GM23248 (cell line): ENCODE results near the gene ENOX1. TPM values are rescaled to one million over a fixed set of nuclear protein-coding genes. Genes with fewer than 3 reads are reported as not detected.
A peak's percentile ranks its signal among the peaks of the same experiment; 100 is the strongest.

ENCODE experiments used
- DNase-seq: peaks from one replicate; pipeline ENCODE4 v3.0.0-alpha.2; 2015
- H2AFZ ChIP-seq: fragments of 200-600 bp; sonication (generic); 2 replicates; pipeline ENCODE4 v1.6.1; 2016; ENCODE audit warnings: antibody characterized with exemption
- H3F3A ChIP-seq: fragments of 200-600 bp; sonication (generic); 2 replicates; pipeline ENCODE4 v1.6.1; 2016; ENCODE audit warnings: mild to moderate bottlenecking, antibody characterized with exemption, mixed run types; ENCODE audit not compliant: insufficient read depth
- H3K27ac ChIP-seq: fragments of 200-600 bp; sonication (generic); 2 replicates; pipeline ENCODE4 v1.5.1; 2016; ENCODE audit warnings: mild to moderate bottlenecking
- H3K27me3 ChIP-seq: fragments of 200-600 bp; sonication (generic); replicated peaks from 2 replicates; pipeline ENCODE4 v1.6.1; 2016; ENCODE audit warnings: mild to moderate bottlenecking; ENCODE audit not compliant: insufficient read depth
- H3K36me3 ChIP-seq: fragments of 200-600 bp; sonication (generic); 2 replicates; pipeline ENCODE4 v1.6.1; 2016; ENCODE audit warnings: low read depth, mild to moderate bottlenecking
- H3K4me1 ChIP-seq: fragments of 200-600 bp; sonication (generic); 2 replicates; pipeline ENCODE4 v1.6.1; 2016; ENCODE audit warnings: mild to moderate bottlenecking; ENCODE audit not compliant: insufficient read depth
- H3K4me2 ChIP-seq: fragments of 200-600 bp; sonication (generic); one replicate; pipeline ENCODE4 v1.6.1; 2016; ENCODE audit warnings: mild to moderate bottlenecking; ENCODE audit not compliant: unreplicated experiment
- H3K4me3 ChIP-seq: fragments of 200-600 bp; sonication (generic); 2 replicates; pipeline ENCODE4 v1.5.1; 2016; ENCODE audit warnings: mild to moderate bottlenecking
- H3K79me2 ChIP-seq: fragments of 200-600 bp; sonication (generic); 2 replicates; pipeline ENCODE4 v1.6.1; 2016; ENCODE audit warnings: mild to moderate bottlenecking; ENCODE audit not compliant: insufficient read depth
- H3K9ac ChIP-seq: fragments of 200-600 bp; sonication (generic); 2 replicates; pipeline ENCODE4 v1.6.1; 2016; ENCODE audit warnings: mild to moderate bottlenecking
- H3K9me2 ChIP-seq: fragments of 200-600 bp; sonication (generic); 2 replicates; pipeline ENCODE4 v1.6.1; 2016; ENCODE audit warnings: mixed run types, mild to moderate bottlenecking, moderate library complexity; ENCODE audit not compliant: insufficient read depth
- H3K9me3 ChIP-seq: fragments of 200-600 bp; sonication (generic); one replicate; pipeline ENCODE4 v1.6.1; 2017; ENCODE audit warnings: low read depth
- H4K20me1 ChIP-seq: fragments of 200-600 bp; sonication (generic); 2 replicates; pipeline ENCODE4 v1.6.0; 2016; ENCODE audit not compliant: insufficient read depth
- EZH2 ChIP-seq: fragments of 200-600 bp; sonication (generic); IDR thresholded peaks from 2 replicates; pipeline ENCODE4 v1.6.1; 2018; ENCODE audit warnings: antibody characterized with exemption, mild to moderate bottlenecking; ENCODE audit not compliant: insufficient read depth, poor library complexity, severe bottlenecking
- EZH2phosphoT487 ChIP-seq: fragments of 200-600 bp; sonication (generic); IDR thresholded peaks from 2 replicates; pipeline ENCODE4 v1.6.1; 2018; ENCODE audit warnings: antibody characterized with exemption, moderate library complexity, mild to moderate bottlenecking, low read depth; ENCODE audit not compliant: insufficient read depth
- WGBS, 2 experiments: methylation state at CpG; one replicate each; pipeline ENCODE4 v1.1.6; 2015 to 2017; ENCODE audit warnings: low lambda C conversion rate in 2 of 2, low coverage in 1 of 2; ENCODE audit errors: missing lambda C conversion rate in 2 of 2; 5-methylcytosine and 5-hydroxymethylcytosine counted together
- in situ Hi-C: fragments of 300-500 bp; cut with MboI; formaldehyde crosslinking; loops from 2 replicates; pipeline ENCODE4 v1.15.0; 2020
- polyA plus RNA-seq: library from polyadenylated mRNA; unstranded; fragments of >200 nt; fragmentation: Nextera tagmentation; extraction: Ambion mirVana; gene quantifications from 2 replicates; pipeline ENCODE4 v1.2.1, GENCODE V29; 2016
- total RNA-seq: library from RNA; depleted of rRNA; stranded (reverse); fragments of >200 nt; shearing (Covaris generic); gene quantifications from 2 replicates; pipeline ENCODE4 v1.2.3, GENCODE V29; 2014

The ENOX1 gene
- total and polyA plus RNA-seq, 2 experiments from 2014 or later: 1.8 to 3.2 TPM

GRCh38 chr13:43405457-43405856, 381.3 kb downstream of the ENOX1 start:
- in situ Hi-C loops: no loop called here
- TF ChIP-seq EZH2: no peak
- TF ChIP-seq EZH2phosphoT487: no peak
- no peaks in the 10 kb centered on the region for H3K36me3 ChIP-seq
- no peaks in the 10 kb centered on the region for H3K27me3 ChIP-seq
- H3K4me2 ChIP-seq: no peak overlapping the region
- 0 out of 2 replicates have a peak, but pooled peaks cover 4% of the 10 kb centered on the region for H3F3A ChIP-seq
- H3K9me3 ChIP-seq: no peaks in the 10 kb centered on the region
- no peak overlapping the region for H3K9ac ChIP-seq
- DNase-seq: peak; percentile 72
- H3K4me1 ChIP-seq: peaks cover 4% of the 10 kb centered on the region; the same call in 1 of the 2 replicates
- H2AFZ ChIP-seq: no peak overlapping the region
- H4K20me1 ChIP-seq: no peaks in the 10 kb centered on the region
- no peaks in the 10 kb centered on the region for H3K9me2 ChIP-seq
- no peak overlapping the region for H3K27ac ChIP-seq
- H3K79me2 ChIP-seq: no peaks in the 10 kb centered on the region
- H3K4me3 ChIP-seq: no peak overlapping the region
- WGBS, 2 experiments: 29 to 33% methylated on average over 1 of the region's 1 CpG

- Histone ChIP-seq H3K4me1 (peaks cover 6% of the 10 kb centered on the region; the same call in 1 of the 2 replicates), H2AFZ (no peak overlapping the region), H3K9ac (no peak overlapping the region), H3K4me2 (no peak overlapping the region), H3K9me3 (no peaks in the 10 kb centered on the region), H3K79me2 (no peaks in the 10 kb centered on the region), H3K27ac (no peak overlapping the region), H3K36me3 (no peaks in the 10 kb centered on the region), H3K9me2 (no peaks in the 10 kb centered on the region), H4K20me1 (no peaks in the 10 kb centered on the region), H3K27me3 (no peaks in the 10 kb centered on the region), H3F3A (0 out of 2 replicates have a peak, but pooled peaks cover 4% of the 10 kb centered on the region), H3K4me3 (no peak overlapping the region)
- no peak for TF ChIP-seq EZH2
- TF ChIP-seq EZH2phosphoT487: no peak
- no peak for DNase-seq
- 97 to 100% methylated on average over 1 of the region's 1 CpG for WGBS, 2 experiments
- in situ Hi-C loops: no loop called here
Measured at GRCh38 chr13:43402380-43402779, 384.4 kb downstream of the ENOX1 start.

GRCh38 chr13:43401361-43401760, 385.4 kb downstream of the ENOX1 start:
- Histone ChIP-seq H4K20me1 (no peaks in the 10 kb centered on the region), H3K4me3 (no peak overlapping the region), H3K27ac (no peak overlapping the region), H3K27me3 (no peaks in the 10 kb centered on the region), H3K9me3 (no peaks in the 10 kb centered on the region), H3K79me2 (no peaks in the 10 kb centered on the region), H3K9me2 (no peaks in the 10 kb centered on the region), H3K9ac (no peak overlapping the region), H2AFZ (no peak overlapping the region), H3K4me1 (peaks cover 14% of the 10 kb centered on the region), H3F3A (peaks cover 13% of the 10 kb centered on the region; the same call in 1 of the 2 replicates), H3K36me3 (no peaks in the 10 kb centered on the region), H3K4me2 (no peak overlapping the region)
- no peak for DNase-seq
- 80 to 88% methylated on average over 4 of the region's 4 CpGs for WGBS, 2 experiments
- TF ChIP-seq EZH2 (no peak), EZH2phosphoT487 (no peak)
- in situ Hi-C loops: no loop called here

- Histone ChIP-seq H3K9me2 (no peaks in the 10 kb centered on the region), H3K9ac (peak overlapping the region; percentile 57), H3K36me3 (no peaks in the 10 kb centered on the region), H3K79me2 (no peaks in the 10 kb centered on the region), H3K27me3 (no peaks in the 10 kb centered on the region), H2AFZ (peak overlapping the region; percentile 43; the same call in 1 of the 2 replicates), H4K20me1 (no peaks in the 10 kb centered on the region), H3K4me3 (no peak overlapping the region), H3F3A (peaks cover 9% of the 10 kb centered on the region; the same call in 1 of the 2 replicates), H3K4me1 (peaks cover 11% of the 10 kb centered on the region), H3K27ac (peak overlapping the region; percentile 83), H3K9me3 (no peaks in the 10 kb centered on the region), H3K4me2 (no peak overlapping the region)
- DNase-seq: peak; percentile 74
- in situ Hi-C loops: no loop called here
- 53 to 60% methylated on average over 3 of the region's 3 CpGs for WGBS, 2 experiments
- no peak for TF ChIP-seq EZH2
Measured at GRCh38 chr13:43397111-43397510, 389.7 kb downstream of the ENOX1 start.

- no peaks in the 10 kb centered on the region for H3K27me3 ChIP-seq
- H3F3A ChIP-seq: 0 out of 2 replicates have a peak, but pooled peaks cover 4% of the 10 kb centered on the region
- no peak overlapping the region for H3K9ac ChIP-seq
- no peaks in the 10 kb centered on the region for H3K36me3 ChIP-seq
- H3K27ac ChIP-seq: no peak overlapping the region
- H3K4me3 ChIP-seq: no peak overlapping the region
- in situ Hi-C loops: no loop called here
- TF ChIP-seq EZH2phosphoT487: no peak
- no peak for TF ChIP-seq EZH2
- H3K4me1 ChIP-seq: peaks cover 13% of the 10 kb centered on the region
- H3K4me2 ChIP-seq: no peak overlapping the region
- H3K79me2 ChIP-seq: no peaks in the 10 kb centered on the region
- no peaks in the 10 kb centered on the region for H3K9me2 ChIP-seq
- no peaks in the 10 kb centered on the region for H4K20me1 ChIP-seq
- WGBS, 2 experiments: 75 to 83% methylated on average over 5 of the region's 5 CpGs
- DNase-seq: no peak
- H3K9me3 ChIP-seq: no peaks in the 10 kb centered on the region
- no peak overlapping the region for H2AFZ ChIP-seq
Measured at GRCh38 chr13:43391036-43391435, 395.7 kb downstream of the ENOX1 start.
